Karpas-422 (cell line): Measurements from ENCODE around the gene WDR54. TPM values are rescaled to one million over a fixed set of nuclear protein-coding genes. Genes with fewer than 3 reads are reported as not detected.

Experiments used
- total RNA-seq: library from RNA; depleted of rRNA; stranded (reverse); fragments of >200 nt; shearing (Covaris generic); gene quantifications from 2 replicates; pipeline ENCODE4 v1.2.3, GENCODE V29; 2014; ENCODE audit warnings: low replicate concordance; rRNA removed

WDR54 gene
- total RNA-seq, 1 experiment from 2014 or later, result 130 TPM

Other genes starting within 250 kb of the WDR54 start
- gene MOB1A, start 242.9 kb upstream of the WDR54 start, total RNA-seq, result 221 and 542 TPM in 2 replicates
- gene MTHFD2, start 223.1 kb upstream of the WDR54 start, total RNA-seq, result 710 and 714 TPM in 2 replicates
- 0.65 and 3.2 TPM in 2 replicates for gene SLC4A5, start 78.3 kb upstream of the WDR54 start, total RNA-seq
- 95.0 and 96.4 TPM in 2 replicates for gene DCTN1, start 41.4 kb upstream of the WDR54 start, total RNA-seq
- 3.8 and 7.6 TPM in 2 replicates for gene C2orf81, start 111 bp upstream of the WDR54 start, total RNA-seq
- 28.1 and 31.5 TPM in 2 replicates for gene RTKN, start 20.2 kb downstream of the WDR54 start, total RNA-seq
- gene INO80B, start 33.4 kb downstream of the WDR54 start, total RNA-seq, result 29.3 and 86.9 TPM in 2 replicates
- gene WBP1, start 36.7 kb downstream of the WDR54 start, total RNA-seq, result 124 and 149 TPM in 2 replicates
- gene MOGS, start 43.7 kb downstream of the WDR54 start, total RNA-seq, result 69.1 and 95.6 TPM in 2 replicates
- gene MRPL53, start 51.0 kb downstream of the WDR54 start, total RNA-seq, result 91.4 and 144 TPM in 2 replicates
- gene CCDC142, start 61.3 kb downstream of the WDR54 start, total RNA-seq, result 47.7 and 50.5 TPM in 2 replicates
- 47.5 and 54.9 TPM in 2 replicates for gene TTC31, start 61.4 kb downstream of the WDR54 start, total RNA-seq
- 7.2 and 15.8 TPM in 2 replicates for gene LBX2, start 77.9 kb downstream of the WDR54 start, total RNA-seq
- gene PCGF1, start 86.0 kb downstream of the WDR54 start, total RNA-seq, result 44.8 and 58.3 TPM in 2 replicates
- 0.25 and 2.5 TPM in 2 replicates for gene TLX2, start 92.7 kb downstream of the WDR54 start, total RNA-seq
- 1.4 and 22.6 TPM in 2 replicates for gene DQX1, start 104.5 kb downstream of the WDR54 start, total RNA-seq
- gene AUP1, start 108.0 kb downstream of the WDR54 start, total RNA-seq, result 216 and 273 TPM in 2 replicates
- gene HTRA2, start 108.2 kb downstream of the WDR54 start, total RNA-seq, result 36.8 and 72.1 TPM in 2 replicates
- 0.15 and 1.3 TPM in 2 replicates for gene LOXL3, start 132.2 kb downstream of the WDR54 start, total RNA-seq
- gene DOK1, start 133.0 kb downstream of the WDR54 start, total RNA-seq, result 24.7 and 57.1 TPM in 2 replicates
- gene M1AP, start 226.6 kb downstream of the WDR54 start, total RNA-seq, result 0.11 TPM in 1 of 2 replicates, not detected in the other
- 2.7 and 3.4 TPM in 2 replicates for gene SEMA4F, start 232.5 kb downstream of the WDR54 start, total RNA-seq